Ishikawa (cell line): ENCODE measurements around the gene DEAF1.

Experiments
- FOXM1 ChIP-seq: IDR thresholded peaks from 2 replicates; pipeline ENCODE4 v1.6.1; 2012; ENCODE audit warnings: low read depth, borderline replicate concordance
- TF ChIP-seq, protein P1 (sequence below): IDR thresholded peaks from 2 replicates; pipeline ENCODE4 v1.6.1; 2012
- TF ChIP-seq, protein P2 (sequence below): IDR thresholded peaks from 2 replicates; pipeline ENCODE4 v1.6.1; 2012; ENCODE audit warnings: low read depth, mild to moderate bottlenecking

DNA sequence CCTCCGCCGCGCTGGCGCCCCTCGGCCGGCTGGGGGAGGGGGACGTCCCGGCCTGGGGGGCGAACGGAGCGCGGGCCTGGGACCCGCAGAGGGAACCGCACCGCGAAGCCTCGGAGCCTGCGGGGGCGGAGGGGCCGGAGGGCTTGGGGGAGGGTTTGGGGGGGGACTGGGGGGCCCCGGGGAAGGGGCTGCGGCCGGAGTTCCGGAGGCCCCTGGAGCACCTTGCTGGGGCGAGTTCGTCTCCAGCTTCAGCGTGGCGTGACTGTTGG lies 67.8 kb downstream of the DEAF1 start:
- TF ChIP-seq, protein P1, sequence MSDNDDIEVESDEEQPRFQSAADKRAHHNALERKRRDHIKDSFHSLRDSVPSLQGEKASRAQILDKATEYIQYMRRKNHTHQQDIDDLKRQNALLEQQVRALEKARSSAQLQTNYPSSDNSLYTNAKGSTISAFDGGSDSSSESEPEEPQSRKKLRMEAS: no peak
- TF ChIP-seq, protein P2, sequence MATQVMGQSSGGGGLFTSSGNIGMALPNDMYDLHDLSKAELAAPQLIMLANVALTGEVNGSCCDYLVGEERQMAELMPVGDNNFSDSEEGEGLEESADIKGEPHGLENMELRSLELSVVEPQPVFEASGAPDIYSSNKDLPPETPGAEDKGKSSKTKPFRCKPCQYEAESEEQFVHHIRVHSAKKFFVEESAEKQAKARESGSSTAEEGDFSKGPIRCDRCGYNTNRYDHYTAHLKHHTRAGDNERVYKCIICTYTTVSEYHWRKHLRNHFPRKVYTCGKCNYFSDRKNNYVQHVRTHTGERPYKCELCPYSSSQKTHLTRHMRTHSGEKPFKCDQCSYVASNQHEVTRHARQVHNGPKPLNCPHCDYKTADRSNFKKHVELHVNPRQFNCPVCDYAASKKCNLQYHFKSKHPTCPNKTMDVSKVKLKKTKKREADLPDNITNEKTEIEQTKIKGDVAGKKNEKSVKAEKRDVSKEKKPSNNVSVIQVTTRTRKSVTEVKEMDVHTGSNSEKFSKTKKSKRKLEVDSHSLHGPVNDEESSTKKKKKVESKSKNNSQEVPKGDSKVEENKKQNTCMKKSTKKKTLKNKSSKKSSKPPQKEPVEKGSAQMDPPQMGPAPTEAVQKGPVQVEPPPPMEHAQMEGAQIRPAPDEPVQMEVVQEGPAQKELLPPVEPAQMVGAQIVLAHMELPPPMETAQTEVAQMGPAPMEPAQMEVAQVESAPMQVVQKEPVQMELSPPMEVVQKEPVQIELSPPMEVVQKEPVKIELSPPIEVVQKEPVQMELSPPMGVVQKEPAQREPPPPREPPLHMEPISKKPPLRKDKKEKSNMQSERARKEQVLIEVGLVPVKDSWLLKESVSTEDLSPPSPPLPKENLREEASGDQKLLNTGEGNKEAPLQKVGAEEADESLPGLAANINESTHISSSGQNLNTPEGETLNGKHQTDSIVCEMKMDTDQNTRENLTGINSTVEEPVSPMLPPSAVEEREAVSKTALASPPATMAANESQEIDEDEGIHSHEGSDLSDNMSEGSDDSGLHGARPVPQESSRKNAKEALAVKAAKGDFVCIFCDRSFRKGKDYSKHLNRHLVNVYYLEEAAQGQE: no peak
- TF ChIP-seq FOXM1: no peak
